ENCODE measurements around the gene HCAR2.
A peak's percentile ranks its signal among the peaks of the same experiment; 100 is the strongest.
"Not testable (repeated sequence)": the region's sequence is repeated elsewhere in the genome, so short reads cannot be mapped to it uniquely, and the experiment has no call there.

The HCAR2 gene

GRCh38 chr12:122702890-122703611 is at the start of gene HCAR2:
HCAR2 (minus strand) TSS chr12:122703357; CDS start chr12:122703283, 74 bp downstream.
- not testable (repeated sequence) for DNase-seq

- peak; percentile 96 for DNase-seq
Observed at GRCh38 chr12:122752464-122753318, 49.5 kb upstream of the HCAR2 start, which contains the start of gene DENR. DENR (plus strand) TSS chr12:122752824; CDS start chr12:122753702, 878 bp downstream.

GRCh38 chr12:122750781-122751515 is 47.8 kb upstream of the HCAR2 start:
- not testable (repeated sequence) for DNase-seq

GRCh38 chr12:122749569-122750332 is 46.6 kb upstream of the HCAR2 start:
- no peak for DNase-seq

GRCh38 chr12:122747224-122748135 is 44.3 kb upstream of the HCAR2 start:
- DNase-seq, result no peak

- DNase-seq, result no peak
Observed at GRCh38 chr12:122743895-122744525, 40.9 kb upstream of the HCAR2 start.

GRCh38 chr12:122740351-122740750 is 37.2 kb upstream of the HCAR2 start:
- DNase-seq, result no peak

- no peak for DNase-seq
Observed at GRCh38 chr12:122738571-122738970, 35.4 kb upstream of the HCAR2 start.

- no peak for DNase-seq
Observed at GRCh38 chr12:122732611-122733010, 29.5 kb upstream of the HCAR2 start.

- no peak for DNase-seq
Observed at GRCh38 chr12:122732170-122732569, 29.0 kb upstream of the HCAR2 start.

GRCh38 chr12:122730215-122731014 is 27.3 kb upstream of the HCAR2 start, which contains the start of gene HCAR1:
HCAR1 (minus strand) TSS chr12:122730844; CDS start chr12:122730339, 505 bp downstream.
- DNase-seq, result no peak

- no peak for DNase-seq
Observed at GRCh38 chr12:122729583-122730214, 26.5 kb upstream of the HCAR2 start.

GRCh38 chr12:122726080-122726558 is 23.0 kb upstream of the HCAR2 start:
- no peak for DNase-seq

GRCh38 chr12:122725452-122726079 is 22.4 kb upstream of the HCAR2 start:
- DNase-seq, result no peak

GRCh38 chr12:122724641-122725243 is 21.6 kb upstream of the HCAR2 start:
- DNase-seq, result no peak

- no peak for DNase-seq
Observed at GRCh38 chr12:122722387-122722786, 19.2 kb upstream of the HCAR2 start.

- no peak for DNase-seq
Observed at GRCh38 chr12:122721057-122721545, 17.9 kb upstream of the HCAR2 start.

- DNase-seq, result not testable (repeated sequence)
Observed at GRCh38 chr12:122716658-122717057, 13.5 kb upstream of the HCAR2 start, which contains the start of gene HCAR3. HCAR3 (minus strand) TSS chr12:122716811; CDS start chr12:122716737, 74 bp downstream.
